Neural cell (in vitro differentiated cells): ENCODE results near the gene CNOT2. TPM values are rescaled to one million over a fixed set of nuclear protein-coding genes. Genes with fewer than 3 reads are reported as not detected.

Experiments
- H2AFZ ChIP-seq: fragments of 200-600, 300-800 bp; sonication (generic), shearing (Covaris generic); 2 replicates; pipeline ENCODE4 v1.6.0; 2014; ENCODE audit warnings: low read depth, mild to moderate bottlenecking, antibody characterized with exemption, low read length, moderate library complexity
- H3F3A ChIP-seq: fragments of 200-600 bp; shearing (Covaris generic); 2 replicates; pipeline ENCODE4 v1.6.1; 2016; ENCODE audit warnings: mild to moderate bottlenecking, moderate library complexity, mixed read lengths, antibody characterized with exemption, low read length; ENCODE audit not compliant: insufficient read depth, poor library complexity, severe bottlenecking
- H3K27ac ChIP-seq: fragments of 200-600, 300-800 bp; sonication (generic), shearing (Covaris generic); 2 replicates; pipeline ENCODE4 v1.5.1; 2014; ENCODE audit warnings: mild to moderate bottlenecking, low read length, moderate library complexity
- H3K27me3 ChIP-seq: fragments of 300-800, 200-600 bp; sonication (generic), shearing (Covaris generic); 2 replicates; pipeline ENCODE4 v1.6.0; 2014; ENCODE audit warnings: mild to moderate bottlenecking, low read depth, low read length, moderate library complexity; ENCODE audit not compliant: insufficient read depth
- H3K36me3 ChIP-seq: fragments of 300-800, 200-600 bp; sonication (generic), shearing (Covaris generic); 2 replicates; pipeline ENCODE4 v1.5.1; 2014; ENCODE audit warnings: mild to moderate bottlenecking, antibody characterized with exemption, low read length, moderate library complexity; ENCODE audit not compliant: insufficient read depth
- H3K4me2 ChIP-seq: fragments of 300-800, 200-600 bp; sonication (generic), shearing (Covaris generic); 2 replicates; pipeline ENCODE4 v1.6.0; 2014; ENCODE audit warnings: mild to moderate bottlenecking, low read length
- H3K4me3 ChIP-seq: fragments of 300-800, 200-600 bp; sonication (generic), shearing (Covaris generic); 2 replicates; pipeline ENCODE4 v1.5.1; 2014; ENCODE audit warnings: mild to moderate bottlenecking, low read length, moderate library complexity
- H3K79me2 ChIP-seq: fragments of 200-600 bp; shearing (Covaris generic); replicated peaks from 2 replicates; pipeline ENCODE4 v1.6.0; 2014; ENCODE audit warnings: mild to moderate bottlenecking, low read length, moderate library complexity; ENCODE audit not compliant: insufficient read depth
- H3K9ac ChIP-seq: fragments of 300-800, 200-600 bp; sonication (generic), shearing (Covaris generic); 2 replicates; pipeline ENCODE4 v1.6.1; 2016; ENCODE audit warnings: mild to moderate bottlenecking, low read length, mixed read lengths
- H3K9me2 ChIP-seq: fragments of 200-600 bp; shearing (Covaris generic); 2 replicates; pipeline ENCODE4 v1.6.1; 2016; ENCODE audit warnings: mild to moderate bottlenecking, low read length, mixed read lengths; ENCODE audit not compliant: insufficient read depth
- H3K9me3 ChIP-seq: fragments of 200-600, 300-800 bp; sonication (generic), shearing (Covaris generic); 2 replicates; pipeline ENCODE4 v1.6.1; 2016; ENCODE audit warnings: mild to moderate bottlenecking, mixed run types, low read length, moderate library complexity, mixed read lengths
- H4K20me1 ChIP-seq: fragments of 200-600 bp; shearing (Covaris generic); 2 replicates; pipeline ENCODE4 v1.6.1; 2016; ENCODE audit warnings: mild to moderate bottlenecking, mixed run types; ENCODE audit not compliant: insufficient read depth
- EP300 ChIP-seq: fragments of 450-650 bp; conservative IDR thresholded peaks from 2 replicates; pipeline ENCODE4 v1.6.1; 2014; ENCODE audit warnings: antibody characterized with exemption, mild to moderate bottlenecking, moderate library complexity; ENCODE audit not compliant: poor library complexity, severe bottlenecking
- EZH2 ChIP-seq: fragments of 200-600, 300-800 bp; shearing (Covaris generic), sonication (generic); IDR thresholded peaks from 2 replicates; pipeline ENCODE4 v1.6.1; 2014; ENCODE audit warnings: antibody characterized with exemption, low read length, borderline replicate concordance, mild to moderate bottlenecking; ENCODE audit not compliant: insufficient read depth, poor library complexity, severe bottlenecking
- POLR2AphosphoS5 ChIP-seq: IDR thresholded peaks from 2 replicates; pipeline ENCODE4 v1.6.1; 2012
- RAD21 ChIP-seq: fragments of 450-650 bp; conservative IDR thresholded peaks from 2 replicates; pipeline ENCODE4 v1.6.1; 2014; ENCODE audit warnings: antibody characterized with exemption, mild to moderate bottlenecking, moderate library complexity
- REST ChIP-seq: IDR thresholded peaks from 2 replicates; pipeline ENCODE4 v1.6.1; 2012; ENCODE audit warnings: borderline replicate concordance
- SMC3 ChIP-seq: fragments of 450-650 bp; conservative IDR thresholded peaks from 2 replicates; pipeline ENCODE4 v1.6.1; 2014; ENCODE audit warnings: antibody characterized with exemption, mild to moderate bottlenecking, moderate library complexity; ENCODE audit not compliant: poor library complexity
- polyA plus RNA-seq: library from polyadenylated mRNA; depleted of rRNA; stranded (reverse); fragments of >200 nt; gene quantifications from 2 replicates; pipeline ENCODE4 v1.2.3, GENCODE V29; 2014
- TF ChIP-seq, protein P1 (sequence below): fragments of 450-650 bp; IDR thresholded peaks from 2 replicates; pipeline ENCODE4 v1.5.1; 2014; ENCODE audit warnings: antibody characterized with exemption, mild to moderate bottlenecking, moderate library complexity; ENCODE audit not compliant: poor library complexity, severe bottlenecking

CNOT2 gene
- polyA plus RNA-seq, 1 donor from 2014 or later = 158 TPM

DNA sequence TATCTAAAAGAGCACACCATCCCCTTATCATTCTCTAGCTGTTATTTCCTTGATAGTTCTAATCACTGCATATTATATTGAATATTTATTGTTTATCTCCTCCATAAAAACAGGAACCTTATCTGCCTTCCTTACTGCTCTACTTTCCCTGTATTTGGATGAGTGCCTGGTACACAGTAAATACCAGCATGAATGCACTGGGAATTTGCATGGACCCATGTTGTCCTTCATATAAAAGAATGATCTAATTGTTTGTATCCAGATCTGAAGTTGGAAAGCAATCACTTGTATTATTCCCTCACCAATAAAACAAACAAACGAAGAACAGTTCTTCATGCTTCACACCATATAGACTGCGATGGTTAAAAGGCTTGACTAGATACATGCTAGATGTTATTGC lies 15.3 kb upstream of the CNOT2 start:
- Histone ChIP-seq H3K36me3 (no peaks in the 10 kb centered on the region), H3K79me2 (no peaks in the 10 kb centered on the region), H3K9me3 (no peaks in the 10 kb centered on the region), H3K4me3 (no peak overlapping the region), H3K9ac (no peak overlapping the region), H3K27me3 (no peaks in the 10 kb centered on the region), H4K20me1 (no peaks in the 10 kb centered on the region), H3F3A (no peaks in the 10 kb centered on the region), H3K9me2 (no peaks in the 10 kb centered on the region), H2AFZ (no peak overlapping the region), H3K27ac (no peak overlapping the region), H3K4me2 (no peak overlapping the region)
- TF ChIP-seq POLR2AphosphoS5 (no peak), RAD21 (no peak), EP300 (no peak), SMC3 (no peak)

DNA sequence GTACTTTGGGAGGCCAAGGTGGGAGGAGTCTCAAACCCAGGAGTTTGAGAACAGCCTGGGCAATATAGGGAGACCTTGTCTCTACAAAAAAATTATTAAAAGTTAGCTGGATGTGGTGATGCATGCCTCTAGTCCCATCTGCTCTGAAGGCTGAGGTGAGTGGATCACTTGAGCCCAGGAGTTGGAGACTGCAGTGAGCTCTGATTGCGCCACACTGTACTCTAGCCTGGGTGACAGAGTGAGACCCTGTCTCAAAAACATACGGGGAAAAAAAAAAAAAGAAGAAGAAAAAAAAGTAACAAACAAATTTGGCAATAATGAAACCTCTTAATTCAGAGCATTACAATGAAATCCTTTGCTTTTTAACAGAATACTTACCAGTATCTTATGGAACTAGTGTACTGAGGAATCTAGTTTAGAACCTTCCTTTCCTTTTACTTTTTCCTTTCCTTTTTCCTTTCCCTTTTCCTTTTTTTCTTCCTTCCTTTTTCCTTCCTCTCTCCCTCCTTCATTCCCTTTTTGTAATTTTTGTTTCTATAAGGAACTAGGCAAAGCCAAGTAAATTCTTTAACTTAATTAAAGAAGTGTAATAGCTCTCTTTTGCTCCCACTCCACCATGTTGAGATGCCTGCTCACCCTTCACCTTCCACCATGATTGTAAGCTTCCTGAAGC lies 12.2 kb upstream of the CNOT2 start:
- H3K36me3 ChIP-seq = no peaks in the 10 kb centered on the region
- H2AFZ ChIP-seq = no peak overlapping the region
- no peaks in the 10 kb centered on the region for H3F3A ChIP-seq
- no peak overlapping the region for H3K27ac ChIP-seq
- H3K9me3 ChIP-seq = no peaks in the 10 kb centered on the region
- H3K79me2 ChIP-seq = no peaks in the 10 kb centered on the region
- H3K4me2 ChIP-seq = no peak overlapping the region
- no peak overlapping the region for H3K9ac ChIP-seq
- no peaks in the 10 kb centered on the region for H3K27me3 ChIP-seq
- TF ChIP-seq POLR2AphosphoS5 (no peak), EP300 (no peak)
- TF ChIP-seq, protein P1, sequence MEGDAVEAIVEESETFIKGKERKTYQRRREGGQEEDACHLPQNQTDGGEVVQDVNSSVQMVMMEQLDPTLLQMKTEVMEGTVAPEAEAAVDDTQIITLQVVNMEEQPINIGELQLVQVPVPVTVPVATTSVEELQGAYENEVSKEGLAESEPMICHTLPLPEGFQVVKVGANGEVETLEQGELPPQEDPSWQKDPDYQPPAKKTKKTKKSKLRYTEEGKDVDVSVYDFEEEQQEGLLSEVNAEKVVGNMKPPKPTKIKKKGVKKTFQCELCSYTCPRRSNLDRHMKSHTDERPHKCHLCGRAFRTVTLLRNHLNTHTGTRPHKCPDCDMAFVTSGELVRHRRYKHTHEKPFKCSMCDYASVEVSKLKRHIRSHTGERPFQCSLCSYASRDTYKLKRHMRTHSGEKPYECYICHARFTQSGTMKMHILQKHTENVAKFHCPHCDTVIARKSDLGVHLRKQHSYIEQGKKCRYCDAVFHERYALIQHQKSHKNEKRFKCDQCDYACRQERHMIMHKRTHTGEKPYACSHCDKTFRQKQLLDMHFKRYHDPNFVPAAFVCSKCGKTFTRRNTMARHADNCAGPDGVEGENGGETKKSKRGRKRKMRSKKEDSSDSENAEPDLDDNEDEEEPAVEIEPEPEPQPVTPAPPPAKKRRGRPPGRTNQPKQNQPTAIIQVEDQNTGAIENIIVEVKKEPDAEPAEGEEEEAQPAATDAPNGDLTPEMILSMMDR = no peak
- no peaks in the 10 kb centered on the region for H4K20me1 ChIP-seq
- no peak overlapping the region for H3K4me3 ChIP-seq
- no peaks in the 10 kb centered on the region for H3K9me2 ChIP-seq

DNA sequence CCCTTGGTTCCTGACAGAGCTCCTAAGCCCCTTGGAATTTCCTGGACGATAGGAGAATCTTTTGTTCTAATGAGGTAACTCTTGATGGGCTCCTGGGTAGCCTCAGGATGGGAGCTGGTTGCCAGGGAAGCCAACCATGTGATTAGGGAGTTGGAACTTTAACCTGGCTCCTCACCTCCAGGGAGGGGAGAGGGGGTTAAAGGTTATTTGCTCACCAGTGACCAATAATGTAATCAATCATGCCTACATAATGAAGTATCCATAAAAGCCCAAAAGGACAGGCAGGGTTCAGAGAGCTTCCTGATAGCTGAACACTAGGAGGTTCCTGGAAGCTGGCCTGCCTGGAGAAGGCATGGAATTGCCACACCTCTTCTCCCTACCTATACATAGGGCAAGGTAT lies 6.2 kb upstream of the CNOT2 start:
- Histone ChIP-seq H3K9me3 (no peaks in the 10 kb centered on the region), H3K27ac (no peak overlapping the region)

More for the DNA sequence above, 6.2 kb upstream of the CNOT2 start:
- Histone ChIP-seq H3F3A (no peaks in the 10 kb centered on the region), H3K4me3 (no peak overlapping the region), H3K27me3 (no peaks in the 10 kb centered on the region), H3K36me3 (peaks cover 13% of the 10 kb centered on the region), H3K9ac (no peak overlapping the region), H3K4me2 (no peak overlapping the region), H4K20me1 (no peaks in the 10 kb centered on the region), H3K79me2 (peaks cover 12% of the 10 kb centered on the region), H2AFZ (no peak overlapping the region), H3K9me2 (no peaks in the 10 kb centered on the region)
- TF ChIP-seq SMC3 (no peak), REST (no peak), EZH2 (no peak), RAD21 (no peak)
- TF ChIP-seq, protein P1 = no peak
